A549 (cell line): ENCODE results near the gene FGFR3.

Experiments
- CEBPB ChIP-seq, 2 experiments: fragments of >200 bp in 1 of 2; sonication (Bioruptor Twin) in 1 of 2; formaldehyde crosslinking in 1 of 2; IDR thresholded peaks; 2 replicates each; pipeline ENCODE4 v1.6.1; 2012 to 2016
- CHD4 ChIP-seq: fragments of 200-600 bp; sonication (generic); IDR thresholded peaks from 2 replicates; pipeline ENCODE4 v1.6.1; 2016; ENCODE audit warnings: antibody characterized with exemption, mild to moderate bottlenecking, borderline replicate concordance
- EP300 ChIP-seq, 2 experiments: fragments of >200 bp; sonication (Bioruptor Twin); formaldehyde crosslinking; IDR thresholded peaks; 2 replicates in 1 of 2; 3 replicates in 1 of 2; pipeline ENCODE4 v1.6.1; 2016 to 2017
- NR3C1 ChIP-seq: fragments of >200 bp; sonication (Bioruptor Twin); formaldehyde crosslinking; IDR thresholded peaks from 3 replicates; pipeline ENCODE4 v1.6.1; 2017
- POLR2A ChIP-seq: IDR thresholded peaks from 2 replicates; pipeline ENCODE4 v1.6.1; 2012; ENCODE audit warnings: mild to moderate bottlenecking, low read length
- RAD21 ChIP-seq, 2 experiments: fragments of >200 bp in 1 of 2; sonication (Bioruptor Twin) in 1 of 2; formaldehyde crosslinking in 1 of 2; IDR thresholded peaks in 1 of 2; conservative IDR thresholded peaks in 1 of 2; 2 replicates in 1 of 2; 3 replicates in 1 of 2; pipeline ENCODE4 v1.6.1; 2012 to 2018; ENCODE audit warnings: inconsistent platforms in 1 of 2
- TP53 ChIP-seq: fragments of 250-450 bp; sonication (Bioruptor Pico); IDR thresholded peaks from 2 replicates; pipeline ENCODE4 v1.5.0; 2021; ENCODE audit warnings: mild to moderate bottlenecking, moderate library complexity
- TF ChIP-seq, protein P1 (sequence below): fragments of 250-450 bp; sonication (Bioruptor Pico); IDR thresholded peaks from 2 replicates; pipeline ENCODE4 v1.5.0; 2021; ENCODE audit warnings: mild to moderate bottlenecking, moderate library complexity, borderline replicate concordance
- TF ChIP-seq, protein P2 (sequence below): fragments of >200 bp; sonication (Bioruptor Twin); formaldehyde crosslinking; IDR thresholded peaks from 3 replicates; pipeline ENCODE4 v1.5.1; 2016
- TF ChIP-seq, protein P3 (sequence below): fragments of 450-650 bp; IDR thresholded peaks from 2 replicates; pipeline ENCODE4 v1.6.1; 2014; ENCODE audit warnings: antibody characterized with exemption
- TF ChIP-seq, protein P4 (sequence below): IDR thresholded peaks from 2 replicates; pipeline ENCODE4 v1.6.1; 2012
- TF ChIP-seq, protein P5 (sequence below): IDR thresholded peaks from 2 replicates; pipeline ENCODE4 v1.6.1; 2012; ENCODE audit warnings: low read depth, borderline replicate concordance

DNA sequence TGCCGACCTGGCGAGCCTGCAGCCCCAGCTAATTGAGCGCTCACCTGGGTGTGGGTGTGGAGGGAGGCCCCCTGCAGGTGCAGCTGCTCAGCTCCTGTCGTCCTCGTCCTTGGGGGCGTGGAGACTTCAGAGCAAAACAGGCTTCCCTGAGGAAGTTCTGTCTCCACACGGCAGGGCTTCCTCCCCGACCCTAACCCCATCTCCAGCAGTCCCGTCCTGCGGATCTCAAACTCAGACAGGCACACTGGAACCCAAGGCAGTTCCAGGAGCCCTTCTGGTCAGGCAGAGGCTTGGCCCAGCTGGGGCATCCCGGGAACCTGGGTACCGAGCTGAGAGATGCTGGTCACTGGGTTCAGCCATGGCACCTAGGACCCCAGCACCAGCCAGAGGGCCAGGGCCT lies 47.4 kb upstream of the FGFR3 start:
- TF ChIP-seq, protein P1, sequence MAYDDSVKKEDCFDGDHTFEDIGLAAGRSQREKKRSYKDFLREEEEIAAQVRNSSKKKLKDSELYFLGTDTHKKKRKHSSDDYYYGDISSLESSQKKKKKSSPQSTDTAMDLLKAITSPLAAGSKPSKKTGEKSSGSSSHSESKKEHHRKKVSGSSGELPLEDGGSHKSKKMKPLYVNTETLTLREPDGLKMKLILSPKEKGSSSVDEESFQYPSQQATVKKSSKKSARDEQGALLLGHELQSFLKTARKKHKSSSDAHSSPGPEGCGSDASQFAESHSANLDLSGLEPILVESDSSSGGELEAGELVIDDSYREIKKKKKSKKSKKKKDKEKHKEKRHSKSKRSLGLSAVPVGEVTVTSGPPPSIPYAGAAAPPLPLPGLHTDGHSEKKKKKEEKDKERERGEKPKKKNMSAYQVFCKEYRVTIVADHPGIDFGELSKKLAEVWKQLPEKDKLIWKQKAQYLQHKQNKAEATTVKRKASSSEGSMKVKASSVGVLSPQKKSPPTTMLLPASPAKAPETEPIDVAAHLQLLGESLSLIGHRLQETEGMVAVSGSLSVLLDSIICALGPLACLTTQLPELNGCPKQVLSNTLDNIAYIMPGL (CRISPR knock-in tag): no peak
- TF ChIP-seq, protein P2, sequence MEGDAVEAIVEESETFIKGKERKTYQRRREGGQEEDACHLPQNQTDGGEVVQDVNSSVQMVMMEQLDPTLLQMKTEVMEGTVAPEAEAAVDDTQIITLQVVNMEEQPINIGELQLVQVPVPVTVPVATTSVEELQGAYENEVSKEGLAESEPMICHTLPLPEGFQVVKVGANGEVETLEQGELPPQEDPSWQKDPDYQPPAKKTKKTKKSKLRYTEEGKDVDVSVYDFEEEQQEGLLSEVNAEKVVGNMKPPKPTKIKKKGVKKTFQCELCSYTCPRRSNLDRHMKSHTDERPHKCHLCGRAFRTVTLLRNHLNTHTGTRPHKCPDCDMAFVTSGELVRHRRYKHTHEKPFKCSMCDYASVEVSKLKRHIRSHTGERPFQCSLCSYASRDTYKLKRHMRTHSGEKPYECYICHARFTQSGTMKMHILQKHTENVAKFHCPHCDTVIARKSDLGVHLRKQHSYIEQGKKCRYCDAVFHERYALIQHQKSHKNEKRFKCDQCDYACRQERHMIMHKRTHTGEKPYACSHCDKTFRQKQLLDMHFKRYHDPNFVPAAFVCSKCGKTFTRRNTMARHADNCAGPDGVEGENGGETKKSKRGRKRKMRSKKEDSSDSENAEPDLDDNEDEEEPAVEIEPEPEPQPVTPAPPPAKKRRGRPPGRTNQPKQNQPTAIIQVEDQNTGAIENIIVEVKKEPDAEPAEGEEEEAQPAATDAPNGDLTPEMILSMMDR: no peak
- TF ChIP-seq NR3C1 (no peak), RAD21 (conservative IDR thresholded peaks at IDR 0.05 in 1 of 2, IDR thresholded peaks at IDR 0.05 in 1 of 2) (no peak), POLR2A (no peak), TP53 (CRISPR knock-in tag) (no peak), CEBPB (IDR thresholded peaks at IDR 0.05) (no peak), CHD4 (no peak), EP300 (IDR thresholded peaks at IDR 0.05) (no peak)
- TF ChIP-seq, protein P3, sequence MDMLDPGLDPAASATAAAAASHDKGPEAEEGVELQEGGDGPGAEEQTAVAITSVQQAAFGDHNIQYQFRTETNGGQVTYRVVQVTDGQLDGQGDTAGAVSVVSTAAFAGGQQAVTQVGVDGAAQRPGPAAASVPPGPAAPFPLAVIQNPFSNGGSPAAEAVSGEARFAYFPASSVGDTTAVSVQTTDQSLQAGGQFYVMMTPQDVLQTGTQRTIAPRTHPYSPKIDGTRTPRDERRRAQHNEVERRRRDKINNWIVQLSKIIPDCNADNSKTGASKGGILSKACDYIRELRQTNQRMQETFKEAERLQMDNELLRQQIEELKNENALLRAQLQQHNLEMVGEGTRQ: no peak
- TF ChIP-seq, protein P4, sequence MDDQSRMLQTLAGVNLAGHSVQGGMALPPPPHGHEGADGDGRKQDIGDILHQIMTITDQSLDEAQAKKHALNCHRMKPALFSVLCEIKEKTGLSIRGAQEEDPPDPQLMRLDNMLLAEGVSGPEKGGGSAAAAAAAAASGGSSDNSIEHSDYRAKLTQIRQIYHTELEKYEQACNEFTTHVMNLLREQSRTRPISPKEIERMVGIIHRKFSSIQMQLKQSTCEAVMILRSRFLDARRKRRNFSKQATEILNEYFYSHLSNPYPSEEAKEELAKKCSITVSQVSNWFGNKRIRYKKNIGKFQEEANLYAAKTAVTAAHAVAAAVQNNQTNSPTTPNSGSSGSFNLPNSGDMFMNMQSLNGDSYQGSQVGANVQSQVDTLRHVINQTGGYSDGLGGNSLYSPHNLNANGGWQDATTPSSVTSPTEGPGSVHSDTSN: no peak
- TF ChIP-seq, protein P5, sequence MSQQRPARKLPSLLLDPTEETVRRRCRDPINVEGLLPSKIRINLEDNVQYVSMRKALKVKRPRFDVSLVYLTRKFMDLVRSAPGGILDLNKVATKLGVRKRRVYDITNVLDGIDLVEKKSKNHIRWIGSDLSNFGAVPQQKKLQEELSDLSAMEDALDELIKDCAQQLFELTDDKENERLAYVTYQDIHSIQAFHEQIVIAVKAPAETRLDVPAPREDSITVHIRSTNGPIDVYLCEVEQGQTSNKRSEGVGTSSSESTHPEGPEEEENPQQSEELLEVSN: no peak
